Activated CD8-positive, alpha-beta memory T cell treated with anti-CD3 and anti-CD28 coated beads, Interleukin-2, amount 50 U/mL, for 48 hours (primary cell): ENCODE data around the gene CEMP1.

Source experiments
- DNase-seq: peaks from one replicate; pipeline ENCODE4 v3.0.0-alpha.2; 2020

CEMP1 gene

DNA sequence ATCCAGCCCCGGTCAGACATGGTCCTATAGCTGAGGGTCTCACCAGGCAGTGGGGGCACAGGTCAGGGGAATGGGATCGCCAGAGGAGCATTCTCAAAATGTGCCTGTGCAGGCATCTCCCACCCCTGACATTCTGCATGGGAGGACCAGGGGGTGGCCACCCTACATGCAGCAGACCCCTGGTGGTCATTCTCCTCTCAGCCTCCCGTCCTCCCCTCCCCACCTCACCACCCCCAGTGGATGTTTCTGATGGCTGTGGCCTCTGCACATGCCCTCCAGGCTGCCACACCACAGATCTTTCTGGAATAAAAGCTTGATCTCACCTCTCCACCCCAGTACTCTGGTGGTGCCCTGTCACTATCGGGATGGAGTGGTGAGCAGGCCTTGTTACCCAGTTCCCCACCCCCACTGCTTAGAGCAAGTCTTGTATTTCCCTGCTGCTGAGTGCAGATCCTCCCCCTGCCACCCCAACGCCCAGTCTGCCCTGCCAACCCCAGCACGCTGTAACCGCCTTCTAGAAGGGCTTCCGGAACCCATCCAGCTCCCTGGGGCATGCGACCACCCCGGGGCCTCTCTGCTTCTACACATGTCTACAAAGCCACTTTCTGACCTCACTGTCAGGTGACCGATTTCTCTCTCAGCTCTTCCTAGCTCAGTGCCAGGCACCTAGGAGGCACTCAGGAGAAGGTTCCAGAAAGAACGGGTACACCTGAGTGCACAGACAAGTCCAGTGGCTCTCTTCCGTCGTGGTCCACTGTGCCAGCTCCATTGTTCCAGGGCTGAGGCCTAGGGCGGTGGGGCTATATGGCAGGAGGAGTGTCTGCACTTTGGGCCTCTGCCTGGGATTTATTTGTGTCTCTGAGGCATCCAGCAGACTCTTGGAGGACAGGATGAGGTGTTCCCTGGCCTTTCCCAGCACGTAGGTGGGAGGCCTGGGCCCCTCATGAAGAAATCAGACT is 47.0 kb downstream of the CEMP1 start:
- no peak for DNase-seq

GRCh38 chr16:2482708-2483534 is 48.3 kb downstream of the CEMP1 start:
- no peak for DNase-seq

DNA sequence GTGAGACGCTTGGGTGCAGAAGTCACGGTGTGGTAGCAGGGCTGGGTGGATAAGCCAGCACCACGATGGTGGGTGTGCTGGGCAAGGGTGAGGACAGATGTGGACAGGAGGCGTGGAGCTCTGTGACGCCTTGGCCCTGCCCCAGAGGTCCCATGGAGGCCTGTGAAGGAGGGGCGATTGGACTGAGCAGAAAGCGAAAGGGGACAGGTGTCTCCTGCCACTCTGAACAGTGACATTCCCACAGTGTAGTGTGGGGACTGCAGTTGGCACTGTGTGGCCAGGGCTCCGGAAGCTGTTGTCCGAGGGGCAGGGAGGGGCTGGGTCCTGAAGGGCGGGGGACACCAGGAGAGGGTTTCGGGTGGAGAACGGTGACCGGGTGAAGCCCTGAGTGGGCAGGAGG is 49.0 kb downstream of the CEMP1 start:
- DNase-seq, result no peak

- DNase-seq, result no peak
These were observed 49.5 kb downstream of the CEMP1 start for GRCh38 chr16:2481676-2482075.

DNA sequence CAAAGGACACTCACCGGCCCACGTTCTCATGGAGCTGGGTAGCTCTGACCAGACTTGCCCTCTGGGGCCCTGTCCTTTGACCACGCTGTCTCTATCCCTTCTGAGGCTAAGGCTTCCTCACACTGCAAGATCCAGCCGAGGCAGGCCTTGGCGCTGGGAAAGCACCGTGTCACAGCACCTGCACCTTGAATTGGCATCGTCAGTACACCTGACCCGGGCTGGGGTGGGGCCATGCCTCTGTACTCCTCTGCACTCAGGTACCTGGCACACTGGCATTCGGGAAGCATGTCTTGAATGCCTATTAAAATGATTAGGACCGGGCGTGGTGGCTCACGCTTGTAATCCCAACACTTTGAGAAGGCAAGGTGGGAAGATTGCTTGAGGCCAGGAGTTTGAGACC is 50.3 kb downstream of the CEMP1 start:
- no peak for DNase-seq
